Fibroblast of the conjunctiva (primary cell): ENCODE measurements around the gene RBP2.

Source experiments
- DNase-seq: peaks from one replicate; pipeline ENCODE4 v3.0.0-alpha.2; 2010; ENCODE audit warnings: low read depth

The RBP2 gene

GRCh38 chr3:139476348-139476747 is at the start of gene RBP2:
Gene RBP2, minus strand, starts transcription at chr3:139476516. Its CDS starts 57 bp downstream, at chr3:139476459.
- DNase-seq, result no peak

GRCh38 chr3:139524841-139525636 is 48.7 kb upstream of the RBP2 start:
- no peak for DNase-seq

GRCh38 chr3:139523718-139524117 is 47.4 kb upstream of the RBP2 start:
- DNase-seq, result no peak

- no peak for DNase-seq
These were observed 46.9 kb upstream of the RBP2 start for GRCh38 chr3:139523166-139523565.

- no peak for DNase-seq
These were observed 46.1 kb upstream of the RBP2 start for GRCh38 chr3:139522421-139522820.

GRCh38 chr3:139521816-139522215 is 45.5 kb upstream of the RBP2 start:
- DNase-seq, result no peak

GRCh38 chr3:139521144-139521543 is 44.8 kb upstream of the RBP2 start:
- no peak for DNase-seq

GRCh38 chr3:139519998-139520737 is 43.9 kb upstream of the RBP2 start:
- DNase-seq, result no peak

- no peak for DNase-seq
These were observed 42.9 kb upstream of the RBP2 start for GRCh38 chr3:139518926-139519842.

- no peak for DNase-seq
These were observed 42.0 kb upstream of the RBP2 start for GRCh38 chr3:139518306-139518705.

GRCh38 chr3:139517321-139518065 is 41.2 kb upstream of the RBP2 start:
- DNase-seq, result no peak

- DNase-seq, result no peak
These were observed 38.4 kb upstream of the RBP2 start for GRCh38 chr3:139514741-139515140.

- no peak for DNase-seq
These were observed 33.3 kb upstream of the RBP2 start for GRCh38 chr3:139509631-139510030.

GRCh38 chr3:139506766-139507165 is 30.4 kb upstream of the RBP2 start:
- no peak for DNase-seq

GRCh38 chr3:139505829-139506386 is 29.6 kb upstream of the RBP2 start:
- DNase-seq, result no peak

GRCh38 chr3:139499536-139499935 is 23.2 kb upstream of the RBP2 start:
- DNase-seq, result no peak

- no peak for DNase-seq
These were observed 17.6 kb upstream of the RBP2 start for GRCh38 chr3:139493826-139494385.

- DNase-seq, result no peak
These were observed 15.7 kb upstream of the RBP2 start for GRCh38 chr3:139491966-139492365.

- no peak for DNase-seq
These were observed 14.8 kb upstream of the RBP2 start for GRCh38 chr3:139491027-139491700.

GRCh38 chr3:139482206-139482605 is 5.9 kb upstream of the RBP2 start:
- DNase-seq, result no peak
